ENCODE results near the gene GOLGA6L25. TPM values are rescaled to one million over a fixed set of nuclear protein-coding genes. Genes with fewer than 3 reads are reported as not detected.
"Not testable (repeated sequence)": the region's sequence is repeated elsewhere in the genome, so short reads cannot be mapped to it uniquely, and the experiment has no call there.

GOLGA6L25 gene
- polyA plus RNA-seq, 1 experiment, result not detected

DNA sequence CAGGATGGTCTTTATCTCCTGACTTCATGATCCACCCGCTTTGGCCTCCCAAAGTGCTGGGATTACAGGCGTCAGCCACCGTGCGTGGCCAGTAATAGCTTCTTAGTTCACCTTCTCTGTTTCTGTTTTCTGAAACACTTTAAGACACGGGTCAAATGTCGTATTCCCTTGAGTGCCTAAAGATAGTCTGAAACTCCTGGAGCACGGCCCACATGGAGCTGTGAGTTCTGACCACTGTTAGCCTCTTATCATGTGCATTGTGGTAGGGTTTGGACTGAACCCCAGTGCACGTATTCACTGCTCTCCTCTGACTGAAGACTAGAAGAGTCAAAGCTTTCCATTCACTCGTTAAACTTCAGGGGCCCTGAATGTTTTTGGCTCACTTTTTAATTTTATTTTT is 48.8 kb downstream of the GOLGA6L25 start:
- H3K27ac ChIP-seq (ENCODE audit: low read depth, low read length); H3K9me3 ChIP-seq (ENCODE audit: control insufficient read depth, insufficient read depth, low read length); CTCF ChIA-PET; H3K4me3 ChIP-seq (ENCODE audit: low read depth, low read length); H3K27me3 ChIP-seq (ENCODE audit: control insufficient read depth, insufficient read depth, low read length); POLR2A ChIA-PET; DNase-seq (ENCODE audit: low read depth, low spot score): not testable (repeated sequence)

Small RNA genes lying within 50 kb of the gene (small RNA-seq; reads per million reads assigned to genes)
- gene AC138749.2 (ENCODE audit: insufficient read length, low read depth), result not detected
- gene RF00017 (ENCODE audit: insufficient read length, low read depth), result not detected

Other genes starting within 250 kb of the GOLGA6L25 start
- 12.7 and 18.3 TPM in 2 replicates for gene HERC2, start 231.4 kb upstream of the GOLGA6L25 start, polyA plus RNA-seq (2011; rRNA removed)
- gene GOLGA6L24, start 195.5 kb upstream of the GOLGA6L25 start, polyA plus RNA-seq (2011; rRNA removed), result not detected in 2 replicates
- gene GOLGA8F, start 174.9 kb upstream of the GOLGA6L25 start, polyA plus RNA-seq (2011; rRNA removed), result not detected in 2 replicates
- not detected in 2 replicates for gene GOLGA8G, start 20.6 kb upstream of the GOLGA6L25 start, polyA plus RNA-seq (2011; rRNA removed)
- 0.22 TPM in 1 of 2 replicates, not detected in the other for gene GOLGA8M, start 158.9 kb downstream of the GOLGA6L25 start, polyA plus RNA-seq (2011; rRNA removed)

All from AG04450 (cell line).